ENCODE data around the gene M1AP. TPM values are rescaled to one million over a fixed set of nuclear protein-coding genes. Genes with fewer than 3 reads are reported as not detected.

The M1AP gene
- total and polyA plus RNA-seq, 9 donors: 0.36 to 0.72 (median 0.45) TPM; not detected in 3

- Histone ChIP-seq H3K27ac (no peak overlapping the region), H3K9me3 (no peaks in the 10 kb centered on the region), H3K36me3 (no peaks in the 10 kb centered on the region), H3K4me1 (ENCODE audit: insufficient read depth) (no peaks in the 10 kb centered on the region), H3K4me3 (no peak overlapping the region), H3K27me3 (no peaks in the 10 kb centered on the region)
- WGBS, 3 donors: 78 to 84% (median 82%) methylated on average over 7 of the region's 7 CpGs
- no peak for TF ChIP-seq CTCF (IDR thresholded peaks at IDR 0.05)
- TF ChIP-seq EP300 (IDR thresholded peaks at IDR 0.05): no peak
- TF ChIP-seq POLR2A (IDR thresholded peaks at IDR 0.05): no peak
- DNase-seq: no peak
- intact Hi-C loops (cut with DNase I): no loop called here
Observed at GRCh38 chr2:74538881-74539339, 109.2 kb downstream of the M1AP start.

DNA sequence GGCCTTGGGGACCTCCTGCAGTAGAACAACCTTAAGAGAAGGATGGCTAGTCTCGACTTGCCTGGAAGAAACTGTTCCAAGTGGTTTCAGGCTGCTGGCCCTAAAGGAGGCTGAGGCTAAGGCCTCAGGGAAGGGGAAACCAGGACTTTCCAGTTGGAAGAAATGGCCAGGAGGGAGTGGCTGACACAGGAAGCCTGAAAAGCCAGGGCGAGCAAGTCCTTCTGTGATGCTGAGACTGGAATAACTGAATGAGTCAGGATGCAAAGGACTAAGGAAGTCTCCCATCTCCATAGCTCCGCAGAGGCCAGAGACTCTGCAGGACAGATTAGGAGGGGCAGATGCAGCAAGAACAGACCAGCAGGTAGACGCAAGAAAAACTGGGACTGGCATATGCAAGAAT is 111.0 kb downstream of the M1AP start:
- no peak overlapping the region for H3K27ac ChIP-seq
- no peaks in the 10 kb centered on the region for H3K4me1 ChIP-seq (ENCODE audit: insufficient read depth)
- WGBS, 3 donors: 68 to 78% (median 74%) methylated on average over 4 of the region's 4 CpGs
- intact Hi-C loops (cut with DNase I): no loop called here
- H3K9me3 ChIP-seq: no peaks in the 10 kb centered on the region
- no peaks in the 10 kb centered on the region for H3K27me3 ChIP-seq
- no peak for DNase-seq
- TF ChIP-seq CTCF (IDR thresholded peaks at IDR 0.05) (no peak), POLR2A (IDR thresholded peaks at IDR 0.05) (no peak), EP300 (IDR thresholded peaks at IDR 0.05) (no peak)
- no peak overlapping the region for H3K4me3 ChIP-seq
- no peaks in the 10 kb centered on the region for H3K36me3 ChIP-seq

DNA sequence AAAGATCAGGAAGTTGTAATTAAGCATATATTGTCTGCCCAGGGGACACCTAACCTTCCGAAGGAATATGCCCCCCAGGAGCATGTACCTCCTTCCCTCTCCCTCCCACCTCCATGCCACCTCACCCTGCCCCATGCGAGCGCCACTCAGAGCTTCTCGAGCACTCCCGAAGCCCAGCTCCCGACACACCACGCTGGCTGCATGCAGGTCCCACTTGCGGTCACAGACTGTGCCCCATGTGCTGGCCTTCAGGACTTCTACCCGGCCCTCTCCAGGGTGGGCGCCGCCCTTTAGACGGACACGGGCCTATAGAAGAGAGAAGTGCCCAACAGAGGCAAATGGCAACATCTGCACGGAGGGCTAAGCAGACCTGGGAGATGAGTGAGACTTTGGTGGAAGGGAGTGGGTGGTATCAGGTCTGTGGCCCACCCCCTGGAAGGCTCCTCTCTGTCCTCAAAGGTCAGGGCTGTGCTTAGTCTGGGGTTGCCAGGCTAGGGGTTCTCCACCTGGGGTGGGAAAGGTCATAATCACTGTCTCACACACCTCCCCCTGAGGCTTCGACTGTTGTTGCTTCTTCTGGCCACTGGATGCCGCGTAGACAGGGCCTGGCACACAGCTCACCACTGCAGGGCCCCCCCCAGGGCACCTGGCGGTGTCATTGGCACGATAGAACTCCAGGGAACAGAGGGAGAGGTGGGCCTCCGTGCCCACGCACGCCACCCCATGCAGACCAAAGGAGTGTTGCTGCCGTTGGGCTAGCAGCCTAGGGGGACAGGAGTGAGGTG is 111.8 kb downstream of the M1AP start:
- Histone ChIP-seq H3K36me3 (no peaks in the 10 kb centered on the region), H3K9me3 (no peaks in the 10 kb centered on the region), H3K4me3 (no peak overlapping the region), H3K27me3 (no peaks in the 10 kb centered on the region), H3K4me1 (ENCODE audit: insufficient read depth) (no peaks in the 10 kb centered on the region), H3K27ac (no peak overlapping the region)
- WGBS, 3 donors: 82 to 88% (median 83%) methylated on average over 23 of the region's 23 CpGs
- TF ChIP-seq POLR2A (IDR thresholded peaks at IDR 0.05) (no peak), EP300 (IDR thresholded peaks at IDR 0.05) (no peak), CTCF (IDR thresholded peaks at IDR 0.05) (no peak)
- intact Hi-C loops (cut with DNase I): no loop called here
- DNase-seq: no peak

GRCh38 chr2:74535440-74535965 is 112.6 kb downstream of the M1AP start:
- Histone ChIP-seq H3K9me3 (no peaks in the 10 kb centered on the region), H3K4me3 (no peak overlapping the region), H3K4me1 (ENCODE audit: insufficient read depth) (peaks cover 5% of the 10 kb centered on the region), H3K36me3 (no peaks in the 10 kb centered on the region), H3K27me3 (no peaks in the 10 kb centered on the region), H3K27ac (no peak overlapping the region)
- WGBS, 3 donors: 81 to 90% (median 90%) methylated on average over 10 of the region's 10 CpGs
- TF ChIP-seq CTCF (IDR thresholded peaks at IDR 0.05): no peak
- no peak for TF ChIP-seq EP300 (IDR thresholded peaks at IDR 0.05)
- no peak for TF ChIP-seq POLR2A (IDR thresholded peaks at IDR 0.05)
- no peak for DNase-seq
- intact Hi-C loops (cut with DNase I): no loop called here
